BLaER1 (cell line): ENCODE data around the gene EHD3.

Experiments used
- H3K27ac ChIP-seq: shearing (Covaris generic); formaldehyde crosslinking; 2 replicates; pipeline ENCODE4 v1.8.1; 2022
- H3K27me3 ChIP-seq: shearing (Covaris generic); formaldehyde crosslinking; 2 replicates; pipeline ENCODE4 v1.8.1; 2022
- H3K36me3 ChIP-seq: shearing (Covaris generic); formaldehyde crosslinking; 2 replicates; pipeline ENCODE4 v1.8.1; 2022
- H3K4me1 ChIP-seq: shearing (Covaris generic); formaldehyde crosslinking; 2 replicates; pipeline ENCODE4 v1.8.1; 2022
- H3K4me2 ChIP-seq: shearing (Covaris generic); formaldehyde crosslinking; 2 replicates; pipeline ENCODE4 v1.8.1; 2022
- H3K4me3 ChIP-seq: shearing (Covaris generic); formaldehyde crosslinking; 2 replicates; pipeline ENCODE4 v1.8.1; 2022
- H3K9ac ChIP-seq: shearing (Covaris generic); formaldehyde crosslinking; 2 replicates; pipeline ENCODE4 v1.8.1; 2022
- H3K9me3 ChIP-seq: shearing (Covaris generic); formaldehyde crosslinking; 2 replicates; pipeline ENCODE4 v1.8.1; 2022
- H4K20me1 ChIP-seq: shearing (Covaris generic); formaldehyde crosslinking; 2 replicates; pipeline ENCODE4 v1.8.1; 2022
- Cebpa-rat ChIP-seq: shearing (Covaris generic); IDR thresholded peaks from 2 replicates; pipeline ENCODE4 v1.8.1; 2022

Gene EHD3

DNA sequence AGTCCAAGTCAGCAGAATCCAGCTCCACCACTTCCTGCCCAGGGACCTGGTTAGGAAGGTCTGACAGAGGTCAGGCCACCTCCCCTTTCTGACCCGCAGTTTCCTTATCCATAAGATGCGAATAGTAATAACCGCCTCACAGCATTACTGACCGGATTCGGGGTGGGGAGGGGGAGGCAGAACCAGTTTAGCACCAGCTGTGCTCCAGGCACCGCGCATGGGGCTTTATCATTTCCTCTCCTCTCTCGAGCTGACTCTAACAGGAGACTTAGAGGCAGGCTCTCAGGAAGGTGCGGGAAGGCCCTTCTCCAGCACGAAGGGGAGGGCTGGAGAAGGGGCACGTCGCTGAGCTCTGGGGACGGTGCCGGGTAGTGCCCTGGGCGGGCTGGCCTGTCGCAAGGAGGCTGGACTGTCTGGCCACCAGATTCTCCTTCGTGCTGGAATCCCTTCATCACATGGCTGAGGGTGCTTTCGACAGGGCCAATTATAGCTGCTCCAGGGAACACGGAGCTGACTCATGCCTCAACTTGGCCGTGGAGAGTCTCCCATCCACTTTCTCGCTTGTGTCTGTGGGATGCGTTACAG, 5.7 kb downstream of the EHD3 start:
- Histone ChIP-seq H3K9me3 (no peaks in the 10 kb centered on the region), H3K9ac (no peak overlapping the region), H3K4me1 (peaks cover 65% of the 10 kb centered on the region), H3K4me2 (no peak overlapping the region), H3K36me3 (peaks cover 14% of the 10 kb centered on the region), H3K4me3 (no peak overlapping the region), H4K20me1 (no peaks in the 10 kb centered on the region; the same call in 1 of the 2 replicates), H3K27me3 (no peaks in the 10 kb centered on the region), H3K27ac (no peak overlapping the region)
- TF ChIP-seq Cebpa-rat, result no peak

DNA sequence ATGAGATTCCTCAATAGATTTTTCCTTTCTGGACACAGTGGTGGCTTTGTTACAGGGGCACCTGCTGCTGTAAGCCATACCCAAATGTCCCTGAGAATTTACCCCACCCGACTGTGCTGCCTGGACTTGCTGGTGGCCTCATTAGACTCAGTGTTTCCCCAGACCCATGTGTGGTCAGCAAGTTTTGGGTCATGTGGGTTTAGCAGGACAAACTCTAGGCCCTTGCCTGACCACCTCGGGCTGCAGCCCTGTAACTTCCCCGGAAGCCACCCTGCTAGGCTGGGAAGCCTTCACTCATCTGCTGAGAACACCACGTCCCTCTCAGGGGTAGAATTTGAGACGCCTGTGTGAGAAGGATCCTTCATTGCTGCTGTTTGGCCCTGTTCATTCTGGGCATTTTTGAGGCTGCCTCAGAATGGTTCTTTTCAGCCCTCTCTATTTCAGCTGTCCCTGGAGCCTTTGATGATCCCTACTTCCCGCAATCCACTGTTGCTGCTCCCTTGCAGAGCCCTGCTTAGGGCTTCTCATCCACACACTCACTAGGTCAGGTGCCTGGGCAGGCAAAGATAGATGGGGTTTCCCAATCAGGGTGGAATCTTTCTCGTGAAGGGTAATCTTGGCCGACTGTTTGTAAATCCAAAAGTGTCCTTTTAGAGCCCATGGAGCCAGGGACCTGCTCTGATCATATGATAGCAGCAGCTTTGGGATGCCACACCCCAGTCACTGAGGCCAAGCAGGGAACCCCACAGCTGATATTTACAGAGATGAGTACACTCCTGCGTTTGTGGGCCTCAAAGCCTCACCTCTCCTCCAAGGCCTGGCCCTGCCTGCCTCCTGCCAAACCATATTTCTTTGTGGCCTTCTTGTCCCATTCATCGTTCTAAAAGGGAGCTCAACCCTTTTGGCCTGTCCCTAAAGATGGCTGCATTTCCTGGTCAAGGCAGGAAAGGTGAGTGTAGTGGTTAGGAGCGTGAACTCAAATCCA, 6.7 kb downstream of the EHD3 start:
- Histone ChIP-seq H3K4me2 (peak overlapping the region; percentile 77), H3K27ac (peak overlapping the region; percentile 25), H3K4me3 (no peak overlapping the region), H3K27me3 (no peaks in the 10 kb centered on the region), H3K9ac (no peak overlapping the region), H3K4me1 (peaks cover 55% of the 10 kb centered on the region), H3K36me3 (peaks cover 19% of the 10 kb centered on the region), H4K20me1 (no peaks in the 10 kb centered on the region; the same call in 1 of the 2 replicates), H3K9me3 (no peaks in the 10 kb centered on the region)
- no peak for TF ChIP-seq Cebpa-rat

- no peaks in the 10 kb centered on the region for H3K27me3 ChIP-seq
- no peak for TF ChIP-seq Cebpa-rat
- peak overlapping the region; percentile 28; the same call in 1 of the 2 replicates for H3K27ac ChIP-seq
- peak overlapping the region; percentile 77 for H3K4me2 ChIP-seq
- H3K4me3 ChIP-seq, result no peak overlapping the region; the same call in 1 of the 2 replicates
- no peaks in the 10 kb centered on the region for H4K20me1 ChIP-seq
- H3K4me1 ChIP-seq, result peaks cover 53% of the 10 kb centered on the region
- no peaks in the 10 kb centered on the region for H3K9me3 ChIP-seq
- H3K36me3 ChIP-seq, result peaks cover 24% of the 10 kb centered on the region
- H3K9ac ChIP-seq, result peak overlapping the region; percentile 54
These were observed 7.8 kb downstream of the EHD3 start for GRCh38 chr2:31241625-31242270.

- Histone ChIP-seq H3K27ac (no peak overlapping the region), H3K4me1 (peaks cover 60% of the 10 kb centered on the region), H4K20me1 (no peaks in the 10 kb centered on the region), H3K36me3 (peaks cover 26% of the 10 kb centered on the region), H3K4me2 (no peak overlapping the region), H3K9me3 (no peaks in the 10 kb centered on the region), H3K9ac (no peak overlapping the region), H3K4me3 (no peak overlapping the region), H3K27me3 (no peaks in the 10 kb centered on the region)
- TF ChIP-seq Cebpa-rat, result no peak
These were observed 9.1 kb downstream of the EHD3 start for GRCh38 chr2:31243053-31243452.

DNA sequence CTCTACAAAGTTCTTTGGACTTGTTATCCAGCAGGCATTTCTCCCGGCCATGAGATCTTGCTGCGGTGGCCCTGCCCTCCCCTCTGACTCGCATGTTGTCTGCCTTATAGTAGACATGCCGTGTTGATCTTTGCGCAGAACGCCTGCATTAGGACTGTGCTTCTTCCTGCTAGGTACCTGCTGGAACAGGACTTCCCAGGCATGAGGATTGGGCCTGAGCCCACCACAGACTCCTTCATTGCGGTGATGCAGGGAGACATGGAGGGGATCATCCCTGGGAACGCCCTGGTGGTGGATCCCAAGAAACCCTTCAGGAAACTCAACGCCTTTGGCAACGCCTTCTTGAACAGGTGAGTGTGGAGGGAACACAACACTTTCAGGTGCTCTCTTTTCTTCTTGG, 10.1 kb downstream of the EHD3 start:
- no peak overlapping the region for H3K4me3 ChIP-seq
- no peaks in the 10 kb centered on the region for H4K20me1 ChIP-seq
- H3K9ac ChIP-seq, result no peak overlapping the region
- no peak overlapping the region for H3K4me2 ChIP-seq
- no peak for TF ChIP-seq Cebpa-rat
- peaks cover 59% of the 10 kb centered on the region for H3K4me1 ChIP-seq
- no peaks in the 10 kb centered on the region for H3K27me3 ChIP-seq
- H3K36me3 ChIP-seq, result peaks cover 32% of the 10 kb centered on the region
- H3K27ac ChIP-seq, result no peak overlapping the region
- no peaks in the 10 kb centered on the region for H3K9me3 ChIP-seq

GRCh38 chr2:31246184-31246852, 12.4 kb downstream of the EHD3 start:
- H3K9ac ChIP-seq, result no peak overlapping the region
- H3K27me3 ChIP-seq, result no peaks in the 10 kb centered on the region
- no peaks in the 10 kb centered on the region for H4K20me1 ChIP-seq
- peaks cover 44% of the 10 kb centered on the region for H3K4me1 ChIP-seq
- H3K4me2 ChIP-seq, result peak overlapping the region; percentile 14; the same call in 1 of the 2 replicates
- H3K27ac ChIP-seq, result no peak overlapping the region
- no peak overlapping the region for H3K4me3 ChIP-seq
- no peak for TF ChIP-seq Cebpa-rat
- peaks cover 37% of the 10 kb centered on the region for H3K36me3 ChIP-seq
- H3K9me3 ChIP-seq, result no peaks in the 10 kb centered on the region

GRCh38 chr2:31247711-31248110, 13.8 kb downstream of the EHD3 start:
- Histone ChIP-seq H3K27me3 (no peaks in the 10 kb centered on the region), H3K9me3 (no peaks in the 10 kb centered on the region), H4K20me1 (no peaks in the 10 kb centered on the region), H3K27ac (no peak overlapping the region), H3K9ac (no peak overlapping the region), H3K4me3 (no peak overlapping the region), H3K4me2 (no peak overlapping the region), H3K4me1 (peaks cover 44% of the 10 kb centered on the region), H3K36me3 (peaks cover 37% of the 10 kb centered on the region)
- no peak for TF ChIP-seq Cebpa-rat

DNA sequence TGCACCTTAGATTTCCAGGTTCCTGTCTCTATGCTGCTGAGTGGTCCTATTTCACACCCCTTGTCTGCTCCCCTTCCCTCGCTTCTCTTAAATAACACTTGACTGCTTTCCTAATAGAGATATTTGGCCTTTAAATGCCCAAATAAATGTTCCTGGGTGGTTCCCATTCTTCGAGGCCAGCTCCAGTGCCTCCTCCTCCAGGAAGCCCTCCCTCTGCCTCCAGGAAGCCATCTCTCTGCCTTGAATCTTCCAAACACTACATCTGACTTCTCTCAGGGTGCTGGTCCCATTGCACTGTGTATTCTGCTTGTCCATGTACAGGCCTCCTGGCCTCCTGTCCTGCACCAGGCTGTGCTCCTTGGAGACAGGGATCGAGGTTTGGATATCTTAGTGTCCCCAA, 14.2 kb downstream of the EHD3 start:
- peaks cover 42% of the 10 kb centered on the region for H3K4me1 ChIP-seq
- H3K27me3 ChIP-seq, result no peaks in the 10 kb centered on the region
- no peak overlapping the region for H3K4me2 ChIP-seq
- TF ChIP-seq Cebpa-rat, result no peak
- H3K9ac ChIP-seq, result no peak overlapping the region
- no peak overlapping the region for H3K27ac ChIP-seq
- H4K20me1 ChIP-seq, result no peaks in the 10 kb centered on the region
- H3K36me3 ChIP-seq, result peaks cover 37% of the 10 kb centered on the region
- no peak overlapping the region for H3K4me3 ChIP-seq
- no peaks in the 10 kb centered on the region for H3K9me3 ChIP-seq

- Histone ChIP-seq H3K4me2 (no peak overlapping the region), H4K20me1 (no peaks in the 10 kb centered on the region), H3K4me1 (peaks cover 47% of the 10 kb centered on the region), H3K27ac (no peak overlapping the region), H3K27me3 (no peaks in the 10 kb centered on the region), H3K36me3 (peaks cover 34% of the 10 kb centered on the region), H3K9ac (no peak overlapping the region), H3K9me3 (no peaks in the 10 kb centered on the region), H3K4me3 (no peak overlapping the region)
- TF ChIP-seq Cebpa-rat, result no peak
These were observed 15.2 kb downstream of the EHD3 start for GRCh38 chr2:31249009-31249690.
